ENCODE data around the gene RGS6. TPM values are rescaled to one million over a fixed set of nuclear protein-coding genes. Genes with fewer than 3 reads are reported as not detected.

RGS6 gene
- polyA plus RNA-seq, 2 donors = 0.11 to 0.29 TPM

GRCh38 chr14:72332046-72332445 is 399.8 kb downstream of the RGS6 start:
- Histone ChIP-seq H3K36me3 (ENCODE audit: control insufficient read depth in 2 of 2, insufficient read depth in 2 of 2, low read length in 1 of 2) (no peaks in the 10 kb centered on the region), H3K27me3 (ENCODE audit: control insufficient read depth in 1 of 2, insufficient read depth in 2 of 2, low read length in 2 of 2) (no peaks in the 10 kb centered on the region), H3K4me3 (ENCODE audit: low read depth in 1 of 2, low read length in 2 of 2) (no peak overlapping the region), H3K9me3 (ENCODE audit: control insufficient read depth in 2 of 2, insufficient read depth in 1 of 2, low read depth in 1 of 2, low read length in 1 of 2) (peaks cover 0 to 2% of the 10 kb centered on the region in 2 donors), H3K4me1 (ENCODE audit: control insufficient read depth in 2 of 2, insufficient read depth in 2 of 2, low read length in 1 of 2) (no peaks in the 10 kb centered on the region), H3K27ac (ENCODE audit: low read depth in 2 of 2, low read length in 1 of 2) (no peak overlapping the region)
- 7 to 9% methylated on average over 6 of the region's 6 CpGs for WGBS, 2 donors

- Histone ChIP-seq H3K27ac (ENCODE audit: low read depth in 2 of 2, low read length in 1 of 2) (no peak overlapping the region), H3K9me3 (ENCODE audit: control insufficient read depth in 2 of 2, insufficient read depth in 1 of 2, low read depth in 1 of 2, low read length in 1 of 2) (peaks cover 0 to 2% of the 10 kb centered on the region in 2 donors), H3K27me3 (ENCODE audit: control insufficient read depth in 1 of 2, insufficient read depth in 2 of 2, low read length in 2 of 2) (no peaks in the 10 kb centered on the region), H3K4me1 (ENCODE audit: control insufficient read depth in 2 of 2, insufficient read depth in 2 of 2, low read length in 1 of 2) (no peaks in the 10 kb centered on the region), H3K36me3 (ENCODE audit: control insufficient read depth in 2 of 2, insufficient read depth in 2 of 2, low read length in 1 of 2) (no peaks in the 10 kb centered on the region), H3K4me3 (ENCODE audit: low read depth in 1 of 2, low read length in 2 of 2) (no peak overlapping the region)
- 70 to 79% methylated on average over 5 of the region's 5 CpGs for WGBS, 2 donors
Observed at GRCh38 chr14:72332871-72333270, 400.6 kb downstream of the RGS6 start.

GRCh38 chr14:72333357-72333756 is 401.1 kb downstream of the RGS6 start:
- 72 to 74% methylated on average over 4 of the region's 4 CpGs for WGBS, 2 donors
- no peak overlapping the region for H3K4me3 ChIP-seq (ENCODE audit: low read depth in 1 of 2, low read length in 2 of 2)
- H3K27me3 ChIP-seq (ENCODE audit: control insufficient read depth in 1 of 2, insufficient read depth in 2 of 2, low read length in 2 of 2) = no peaks in the 10 kb centered on the region
- no peaks in the 10 kb centered on the region for H3K36me3 ChIP-seq (ENCODE audit: control insufficient read depth in 2 of 2, insufficient read depth in 2 of 2, low read length in 1 of 2)
- H3K9me3 ChIP-seq (ENCODE audit: control insufficient read depth in 2 of 2, insufficient read depth in 1 of 2, low read depth in 1 of 2, low read length in 1 of 2) = peaks cover 0 to 2% of the 10 kb centered on the region in 2 donors
- H3K4me1 ChIP-seq (ENCODE audit: control insufficient read depth in 2 of 2, insufficient read depth in 2 of 2, low read length in 1 of 2) = no peaks in the 10 kb centered on the region
- H3K27ac ChIP-seq (ENCODE audit: low read depth in 2 of 2, low read length in 1 of 2) = no peak overlapping the region

GRCh38 chr14:72336311-72336980 is 404.2 kb downstream of the RGS6 start:
- WGBS, 2 donors = 74 to 82% methylated on average over 4 of the region's 4 CpGs
- H3K36me3 ChIP-seq (ENCODE audit: control insufficient read depth in 2 of 2, insufficient read depth in 2 of 2, low read length in 1 of 2) = no peaks in the 10 kb centered on the region
- H3K9me3 ChIP-seq (ENCODE audit: control insufficient read depth in 2 of 2, insufficient read depth in 1 of 2, low read depth in 1 of 2, low read length in 1 of 2) = no peaks in the 10 kb centered on the region
- H3K27ac ChIP-seq (ENCODE audit: low read depth in 2 of 2, low read length in 1 of 2) = no peak overlapping the region
- H3K4me3 ChIP-seq (ENCODE audit: low read depth in 1 of 2, low read length in 2 of 2) = no peak overlapping the region
- H3K4me1 ChIP-seq (ENCODE audit: control insufficient read depth in 2 of 2, insufficient read depth in 2 of 2, low read length in 1 of 2) = no peaks in the 10 kb centered on the region
- H3K27me3 ChIP-seq (ENCODE audit: control insufficient read depth in 1 of 2, insufficient read depth in 2 of 2, low read length in 2 of 2) = no peaks in the 10 kb centered on the region

GRCh38 chr14:72341237-72341636 is 409.0 kb downstream of the RGS6 start:
- Histone ChIP-seq H3K4me3 (ENCODE audit: low read depth in 1 of 2, low read length in 2 of 2) (no peak overlapping the region), H3K36me3 (ENCODE audit: control insufficient read depth in 2 of 2, insufficient read depth in 2 of 2, low read length in 1 of 2) (no peaks in the 10 kb centered on the region), H3K27ac (ENCODE audit: low read depth in 2 of 2, low read length in 1 of 2) (no peak overlapping the region), H3K27me3 (ENCODE audit: control insufficient read depth in 1 of 2, insufficient read depth in 2 of 2, low read length in 2 of 2) (no peaks in the 10 kb centered on the region), H3K4me1 (ENCODE audit: control insufficient read depth in 2 of 2, insufficient read depth in 2 of 2, low read length in 1 of 2) (no peaks in the 10 kb centered on the region), H3K9me3 (ENCODE audit: control insufficient read depth in 2 of 2, insufficient read depth in 1 of 2, low read depth in 1 of 2, low read length in 1 of 2) (no peaks in the 10 kb centered on the region)
- WGBS, 2 donors = 46 to 59% methylated on average over 1 of the region's 1 CpG

GRCh38 chr14:72341686-72342085 is 409.5 kb downstream of the RGS6 start:
- H3K36me3 ChIP-seq (ENCODE audit: control insufficient read depth in 2 of 2, insufficient read depth in 2 of 2, low read length in 1 of 2) = no peaks in the 10 kb centered on the region
- no peaks in the 10 kb centered on the region for H3K9me3 ChIP-seq (ENCODE audit: control insufficient read depth in 2 of 2, insufficient read depth in 1 of 2, low read depth in 1 of 2, low read length in 1 of 2)
- no peak overlapping the region for H3K27ac ChIP-seq (ENCODE audit: low read depth in 2 of 2, low read length in 1 of 2)
- no peak overlapping the region for H3K4me3 ChIP-seq (ENCODE audit: low read depth in 1 of 2, low read length in 2 of 2)
- no peaks in the 10 kb centered on the region for H3K27me3 ChIP-seq (ENCODE audit: control insufficient read depth in 1 of 2, insufficient read depth in 2 of 2, low read length in 2 of 2)
- H3K4me1 ChIP-seq (ENCODE audit: control insufficient read depth in 2 of 2, insufficient read depth in 2 of 2, low read length in 1 of 2) = no peaks in the 10 kb centered on the region
- 89 to 90% methylated on average over 2 of the region's 2 CpGs for WGBS, 2 donors

- no peak overlapping the region for H3K4me3 ChIP-seq (ENCODE audit: low read depth in 1 of 2, low read length in 2 of 2)
- no peaks in the 10 kb centered on the region for H3K36me3 ChIP-seq (ENCODE audit: control insufficient read depth in 2 of 2, insufficient read depth in 2 of 2, low read length in 1 of 2)
- H3K27ac ChIP-seq (ENCODE audit: low read depth in 2 of 2, low read length in 1 of 2) = no peak overlapping the region
- WGBS, 2 donors = 65 to 87% methylated on average over 3 of the region's 3 CpGs
- H3K27me3 ChIP-seq (ENCODE audit: control insufficient read depth in 1 of 2, insufficient read depth in 2 of 2, low read length in 2 of 2) = no peaks in the 10 kb centered on the region
- H3K9me3 ChIP-seq (ENCODE audit: control insufficient read depth in 2 of 2, insufficient read depth in 1 of 2, low read depth in 1 of 2, low read length in 1 of 2) = no peaks in the 10 kb centered on the region
- H3K4me1 ChIP-seq (ENCODE audit: control insufficient read depth in 2 of 2, insufficient read depth in 2 of 2, low read length in 1 of 2) = no peaks in the 10 kb centered on the region
Observed at GRCh38 chr14:72347118-72347517, 414.9 kb downstream of the RGS6 start.

GRCh38 chr14:72350215-72350614 is 418.0 kb downstream of the RGS6 start:
- Histone ChIP-seq H3K4me3 (ENCODE audit: low read depth in 1 of 2, low read length in 2 of 2) (no peak overlapping the region), H3K4me1 (ENCODE audit: control insufficient read depth in 2 of 2, insufficient read depth in 2 of 2, low read length in 1 of 2) (no peaks in the 10 kb centered on the region), H3K27ac (ENCODE audit: low read depth in 2 of 2, low read length in 1 of 2) (no peak overlapping the region), H3K9me3 (ENCODE audit: control insufficient read depth in 2 of 2, insufficient read depth in 1 of 2, low read depth in 1 of 2, low read length in 1 of 2) (no peaks in the 10 kb centered on the region), H3K36me3 (ENCODE audit: control insufficient read depth in 2 of 2, insufficient read depth in 2 of 2, low read length in 1 of 2) (no peaks in the 10 kb centered on the region), H3K27me3 (ENCODE audit: control insufficient read depth in 1 of 2, insufficient read depth in 2 of 2, low read length in 2 of 2) (no peaks in the 10 kb centered on the region)
- 84 to 89% methylated on average over 1 of the region's 1 CpG for WGBS, 2 donors

GRCh38 chr14:72352012-72352411 is 419.8 kb downstream of the RGS6 start:
- Histone ChIP-seq H3K4me3 (ENCODE audit: low read depth in 1 of 2, low read length in 2 of 2) (no peak overlapping the region), H3K9me3 (ENCODE audit: control insufficient read depth in 2 of 2, insufficient read depth in 1 of 2, low read depth in 1 of 2, low read length in 1 of 2) (no peaks in the 10 kb centered on the region), H3K36me3 (ENCODE audit: control insufficient read depth in 2 of 2, insufficient read depth in 2 of 2, low read length in 1 of 2) (no peaks in the 10 kb centered on the region), H3K27me3 (ENCODE audit: control insufficient read depth in 1 of 2, insufficient read depth in 2 of 2, low read length in 2 of 2) (no peaks in the 10 kb centered on the region), H3K4me1 (ENCODE audit: control insufficient read depth in 2 of 2, insufficient read depth in 2 of 2, low read length in 1 of 2) (no peaks in the 10 kb centered on the region), H3K27ac (ENCODE audit: low read depth in 2 of 2, low read length in 1 of 2) (no peak overlapping the region)
- WGBS, 2 donors = 77 to 82% methylated on average over 2 of the region's 2 CpGs

GRCh38 chr14:72366619-72367018 is 434.4 kb downstream of the RGS6 start:
- no peaks in the 10 kb centered on the region for H3K27me3 ChIP-seq (ENCODE audit: control insufficient read depth in 1 of 2, insufficient read depth in 2 of 2, low read length in 2 of 2)
- no peak overlapping the region for H3K4me3 ChIP-seq (ENCODE audit: low read depth in 1 of 2, low read length in 2 of 2)
- WGBS, 2 donors = 52 to 54% methylated on average over 3 of the region's 3 CpGs
- H3K27ac ChIP-seq (ENCODE audit: low read depth in 2 of 2, low read length in 1 of 2) = no peak overlapping the region
- H3K4me1 ChIP-seq (ENCODE audit: control insufficient read depth in 2 of 2, insufficient read depth in 2 of 2, low read length in 1 of 2) = no peaks in the 10 kb centered on the region
- no peaks in the 10 kb centered on the region for H3K9me3 ChIP-seq (ENCODE audit: control insufficient read depth in 2 of 2, insufficient read depth in 1 of 2, low read depth in 1 of 2, low read length in 1 of 2)
- H3K36me3 ChIP-seq (ENCODE audit: control insufficient read depth in 2 of 2, insufficient read depth in 2 of 2, low read length in 1 of 2) = no peaks in the 10 kb centered on the region

Data from esophagus (tissue), 2 donors.